ENCODE results near the gene F10.

The F10 gene

DNA sequence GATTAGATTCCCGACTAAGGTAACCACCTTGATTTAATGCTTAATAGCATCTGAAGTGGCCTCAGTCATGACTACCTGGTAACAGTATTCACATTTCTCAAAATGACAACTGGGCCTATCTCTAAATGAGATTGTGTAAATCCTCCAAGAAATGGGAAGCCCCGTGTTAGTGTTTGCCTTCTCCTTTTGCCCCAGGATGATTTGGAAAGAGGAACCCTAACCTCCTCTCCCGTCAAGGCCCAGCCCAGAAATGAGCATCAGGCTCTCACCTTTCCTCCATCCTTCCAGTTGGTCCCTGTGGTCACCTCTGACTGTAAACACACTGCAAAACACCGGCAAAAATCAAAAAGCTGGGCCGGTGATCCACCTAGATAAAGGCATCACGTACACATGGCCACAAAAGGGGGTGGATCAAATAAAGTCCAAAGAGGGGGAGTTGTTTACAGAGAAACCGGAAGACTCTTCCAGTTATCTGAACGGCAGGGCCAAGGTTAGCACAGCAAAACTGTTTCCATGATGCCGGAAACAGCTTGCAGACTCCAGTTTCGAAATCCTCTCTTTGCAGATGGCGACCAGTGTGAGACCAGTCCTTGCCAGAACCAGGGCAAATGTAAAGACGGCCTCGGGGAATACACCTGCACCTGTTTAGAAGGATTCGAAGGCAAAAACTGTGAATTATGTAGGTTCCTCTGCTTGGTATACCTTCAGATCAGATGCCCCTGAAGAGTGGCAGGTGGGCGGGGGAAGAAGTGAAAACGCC, 16.4 kb downstream of the F10 start:
- DNase-seq (ENCODE audit: low spot score): no peak

DNA sequence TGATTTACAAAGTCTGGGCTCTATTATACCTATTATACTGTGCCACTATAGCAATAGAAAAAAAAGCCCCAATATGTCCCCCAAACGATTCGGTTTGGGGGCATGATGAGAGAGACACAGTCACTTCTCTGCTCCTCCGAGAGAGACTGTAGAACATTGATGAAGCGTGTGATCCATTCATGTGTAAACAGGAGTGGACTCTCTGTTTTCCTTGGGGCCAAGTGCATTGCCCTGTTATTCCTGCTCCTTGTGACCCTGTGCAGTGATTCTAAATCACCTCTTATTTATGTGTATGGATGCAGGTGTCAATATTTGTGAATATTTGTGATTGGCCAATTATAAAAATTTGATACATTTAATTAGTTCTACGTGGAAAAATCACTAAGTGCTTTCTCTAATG, 17.0 kb downstream of the F10 start:
- DNase-seq (ENCODE audit: low spot score): no peak

DNA sequence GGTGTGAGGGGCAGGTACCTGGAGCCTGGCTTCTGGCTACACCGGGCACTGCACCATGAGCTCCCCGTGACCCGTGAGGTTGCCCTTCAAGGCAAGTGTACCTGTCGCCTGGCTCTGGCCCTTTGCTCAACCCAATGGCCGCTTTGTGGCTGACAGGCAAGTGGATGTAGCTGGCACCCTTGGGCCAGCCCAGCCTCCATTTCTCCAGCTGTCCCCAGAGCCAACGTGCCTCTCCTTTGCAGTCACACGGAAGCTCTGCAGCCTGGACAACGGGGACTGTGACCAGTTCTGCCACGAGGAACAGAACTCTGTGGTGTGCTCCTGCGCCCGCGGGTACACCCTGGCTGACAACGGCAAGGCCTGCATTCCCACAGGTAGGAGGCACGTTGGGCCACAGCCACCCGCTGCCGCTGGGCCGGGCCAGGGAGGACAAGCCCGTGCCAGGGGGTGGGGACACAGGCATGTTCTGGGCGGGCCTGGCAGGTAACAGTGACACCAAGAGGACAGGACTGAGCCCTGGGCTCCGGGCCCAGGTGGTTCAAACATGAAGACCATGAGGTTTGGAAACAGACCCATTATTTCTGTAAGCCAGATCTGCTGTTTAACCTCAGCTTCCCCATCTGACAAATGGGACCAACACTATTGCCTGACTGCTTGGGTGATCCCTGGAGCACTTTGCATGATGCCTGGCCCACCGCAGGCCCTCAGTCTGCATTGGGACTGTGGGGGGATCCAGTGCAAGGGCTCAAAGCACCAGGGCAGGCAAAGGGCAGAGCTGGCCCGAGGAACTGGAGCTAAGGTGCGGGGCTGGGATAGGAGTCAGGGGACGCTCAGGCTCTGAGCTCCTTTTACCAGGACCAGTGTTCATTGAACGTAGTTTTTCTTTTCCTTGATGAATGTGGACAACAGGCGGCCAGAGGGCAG, 18.3 kb downstream of the F10 start:
- no peak for DNase-seq (ENCODE audit: low spot score)

DNA sequence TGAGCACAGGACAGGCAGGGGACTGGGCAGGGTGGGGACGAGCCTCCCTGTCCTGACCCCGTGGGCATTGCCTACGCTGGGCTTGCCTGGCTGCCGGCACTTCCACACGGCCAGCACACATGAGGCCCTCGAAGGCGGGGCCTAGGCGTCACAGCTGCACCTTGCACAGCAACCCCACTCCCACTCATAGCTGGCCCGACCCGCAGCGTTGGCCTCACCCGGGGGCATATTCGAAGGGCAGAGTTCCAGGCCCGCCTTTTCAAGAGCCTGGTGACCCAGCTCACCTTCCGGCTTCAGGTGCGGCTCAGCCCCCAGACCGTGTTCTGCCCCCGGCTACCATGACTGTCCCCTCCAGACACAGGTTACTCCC, 19.0 kb downstream of the F10 start:
- no peak for DNase-seq (ENCODE audit: low spot score)

DNA sequence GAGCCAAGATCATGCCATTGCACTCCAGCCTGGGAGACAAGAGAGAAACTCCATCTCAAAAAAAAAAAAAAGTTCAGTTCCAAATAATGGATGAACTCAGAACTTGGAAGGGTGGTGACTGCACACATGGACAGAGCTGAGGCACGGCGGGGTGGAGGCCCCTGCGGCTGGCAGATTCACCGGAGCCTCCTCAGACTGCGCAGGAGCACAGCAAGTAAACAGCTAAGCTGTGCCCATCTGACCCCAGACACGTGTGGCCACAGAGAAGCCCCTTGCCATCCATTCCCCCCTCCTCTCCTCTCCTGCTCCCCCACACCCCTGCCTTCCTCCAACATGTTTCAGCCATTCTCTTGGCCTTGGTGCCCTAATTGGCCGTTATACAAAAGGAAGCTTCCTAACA, 20.3 kb downstream of the F10 start:
- no peak for DNase-seq (ENCODE audit: low spot score)

DNA sequence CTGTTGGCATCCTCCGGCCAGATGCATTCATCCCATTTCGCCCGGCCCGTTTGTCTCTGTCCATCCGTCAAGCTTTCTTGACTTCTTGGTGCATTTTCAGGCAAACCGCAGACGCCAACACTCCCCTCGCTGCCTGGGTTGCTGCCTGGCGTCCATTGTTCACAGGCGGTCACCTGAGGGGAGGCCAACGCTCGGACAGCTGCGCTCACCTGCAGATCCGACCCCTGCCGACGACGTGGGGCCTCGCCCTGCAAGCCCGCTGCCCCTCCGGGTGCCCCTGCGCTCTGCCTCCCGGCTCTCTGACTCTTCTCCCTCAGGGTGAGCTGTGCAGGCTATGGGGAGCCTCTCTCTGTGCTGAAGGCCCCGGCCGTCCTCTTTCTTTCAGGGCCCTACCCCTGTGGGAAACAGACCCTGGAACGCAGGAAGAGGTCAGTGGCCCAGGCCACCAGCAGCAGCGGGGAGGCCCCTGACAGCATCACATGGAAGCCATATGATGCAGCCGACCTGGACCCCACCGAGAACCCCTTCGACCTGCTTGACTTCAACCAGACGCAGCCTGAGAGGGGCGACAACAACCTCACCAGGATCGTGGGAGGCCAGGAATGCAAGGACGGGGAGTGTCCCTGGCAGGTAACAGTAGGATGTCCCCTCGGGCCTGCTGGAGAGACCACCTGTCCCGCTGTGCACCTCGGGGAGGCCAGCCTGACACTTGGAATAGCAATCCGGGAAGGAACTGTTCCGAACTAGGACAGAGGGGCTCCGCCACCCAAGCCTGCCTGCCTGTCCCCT, 21.1 kb downstream of the F10 start:
- DNase-seq (ENCODE audit: low spot score): no peak

DNA sequence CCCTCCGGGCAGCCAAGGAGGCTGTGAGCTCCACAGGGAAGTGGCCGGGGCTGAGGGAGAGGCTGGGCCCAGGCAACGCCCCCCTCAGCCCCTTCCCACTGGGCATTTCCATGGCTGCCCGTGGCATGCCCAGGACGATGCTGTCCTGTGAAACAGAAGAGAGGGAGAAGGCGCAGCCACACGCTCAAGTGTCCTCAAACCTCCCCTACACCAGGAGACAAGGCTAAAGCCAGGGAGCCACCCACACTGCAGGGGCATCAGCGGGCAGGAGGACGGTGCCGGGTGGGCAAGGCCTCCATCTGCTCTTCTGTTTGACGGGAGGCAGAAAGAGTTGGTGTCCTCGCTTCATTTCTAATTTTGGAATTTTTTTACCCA, 21.6 kb downstream of the F10 start:
- DNase-seq (ENCODE audit: low spot score): no peak

DNA sequence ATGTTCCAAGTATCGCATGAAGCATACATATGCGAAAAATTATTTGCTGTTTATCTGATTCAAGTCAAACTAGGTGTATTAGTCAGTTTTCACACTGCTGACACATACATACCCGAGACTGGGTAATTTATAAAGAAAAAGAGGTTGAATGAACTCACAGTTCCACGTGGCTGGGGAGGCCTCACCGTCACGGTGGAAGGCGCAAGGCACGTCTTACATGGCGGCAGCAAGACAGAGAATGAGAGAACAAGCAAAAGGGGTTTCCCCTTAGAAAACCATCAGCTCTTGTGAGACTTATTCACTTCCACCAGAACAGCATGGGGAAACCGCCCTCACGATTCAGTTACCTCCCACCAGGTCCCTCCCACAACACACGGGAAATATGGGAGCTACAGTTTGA, 22.9 kb downstream of the F10 start:
- DNase-seq (ENCODE audit: low spot score): no peak

DNA sequence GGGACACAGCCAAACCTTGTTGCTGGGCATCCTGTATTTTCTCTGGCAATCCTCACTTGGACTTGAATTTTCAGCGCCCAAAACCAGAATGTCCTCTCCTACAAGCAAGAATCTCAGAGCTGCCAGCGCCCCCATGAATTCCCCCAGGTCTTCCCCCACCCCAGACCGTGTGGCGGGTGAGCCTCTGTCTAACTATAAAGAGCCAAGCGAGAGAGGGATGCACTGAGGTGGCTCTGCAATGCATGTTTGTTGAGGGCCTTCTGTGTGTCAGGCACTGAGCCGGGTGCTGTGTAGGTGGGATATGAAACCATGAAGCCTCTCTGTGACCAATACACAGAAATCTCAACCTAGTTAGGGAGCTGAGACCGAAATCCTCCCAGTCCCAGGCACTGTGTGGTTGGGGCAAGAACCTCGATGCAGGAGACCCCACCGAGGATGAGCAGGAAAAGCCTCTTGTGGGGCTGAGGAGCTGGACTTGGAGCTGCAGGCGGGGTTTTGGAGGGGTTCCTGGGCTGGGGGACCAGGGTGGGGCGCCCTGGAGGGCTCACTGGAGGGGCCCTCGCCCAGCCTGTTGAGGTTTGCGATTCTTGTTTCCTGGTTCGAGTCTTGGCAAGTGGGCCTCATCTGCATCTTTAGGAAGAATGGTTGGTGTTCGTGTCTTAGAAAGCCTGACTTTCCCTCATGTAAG, 23.5 kb downstream of the F10 start:
- DNase-seq (ENCODE audit: low spot score): no peak

DNA sequence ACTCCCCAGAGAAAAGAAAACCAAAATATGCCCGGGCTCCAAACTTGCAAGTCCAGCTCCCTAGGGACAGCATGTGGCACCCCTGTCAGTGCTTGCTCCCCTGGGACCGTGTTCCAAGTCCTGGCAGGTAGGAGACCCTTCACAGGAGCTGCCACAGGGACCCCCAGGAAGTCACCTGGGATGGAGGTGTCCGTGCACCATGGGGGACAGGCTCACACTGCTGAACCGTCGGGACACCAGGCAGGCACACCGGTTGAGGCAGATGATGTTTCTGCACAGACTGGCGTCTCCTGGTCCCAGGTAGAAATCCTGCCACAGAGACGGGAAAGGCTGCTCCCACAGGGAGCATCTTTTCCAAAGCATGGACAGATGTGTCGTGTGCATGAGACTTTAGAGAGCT, 24.2 kb downstream of the F10 start:
- DNase-seq (ENCODE audit: low spot score): no peak

DNA sequence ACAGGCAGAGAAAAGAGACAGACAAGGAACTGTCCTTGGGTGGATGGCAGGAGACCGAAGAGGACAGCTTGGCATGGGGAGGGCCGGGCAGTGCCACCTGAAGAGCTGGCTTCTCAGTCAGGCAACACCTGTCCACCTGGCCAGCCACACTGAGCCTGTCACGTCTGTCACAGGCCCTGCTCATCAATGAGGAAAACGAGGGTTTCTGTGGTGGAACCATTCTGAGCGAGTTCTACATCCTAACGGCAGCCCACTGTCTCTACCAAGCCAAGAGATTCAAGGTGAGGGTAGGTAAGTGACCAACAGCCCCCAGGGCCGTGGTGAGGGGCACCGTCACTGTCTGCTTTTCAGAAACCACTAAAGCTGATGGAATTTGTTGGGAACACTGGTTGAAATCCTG, 24.6 kb downstream of the F10 start:
- no peak for DNase-seq (ENCODE audit: low spot score)

DNA sequence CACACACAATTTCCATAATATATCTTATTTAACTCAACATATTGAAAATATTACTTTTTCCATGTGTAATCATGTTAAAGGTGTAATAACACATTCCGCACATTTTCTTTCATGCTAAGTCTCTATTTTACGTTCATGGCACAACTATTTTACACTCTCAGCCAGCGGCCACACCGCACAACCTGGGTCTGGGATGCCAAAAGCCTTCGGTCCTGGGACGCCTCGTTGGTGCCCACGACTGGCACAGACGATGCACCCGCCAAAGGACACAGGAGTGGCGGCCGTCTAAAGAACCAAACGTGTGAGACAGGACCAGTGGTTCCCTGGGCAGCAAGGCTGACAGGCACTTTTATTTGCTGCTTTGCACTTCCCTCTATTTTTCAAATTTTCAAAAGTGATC, 25.8 kb downstream of the F10 start:
- DNase-seq (ENCODE audit: low spot score): no peak

DNA sequence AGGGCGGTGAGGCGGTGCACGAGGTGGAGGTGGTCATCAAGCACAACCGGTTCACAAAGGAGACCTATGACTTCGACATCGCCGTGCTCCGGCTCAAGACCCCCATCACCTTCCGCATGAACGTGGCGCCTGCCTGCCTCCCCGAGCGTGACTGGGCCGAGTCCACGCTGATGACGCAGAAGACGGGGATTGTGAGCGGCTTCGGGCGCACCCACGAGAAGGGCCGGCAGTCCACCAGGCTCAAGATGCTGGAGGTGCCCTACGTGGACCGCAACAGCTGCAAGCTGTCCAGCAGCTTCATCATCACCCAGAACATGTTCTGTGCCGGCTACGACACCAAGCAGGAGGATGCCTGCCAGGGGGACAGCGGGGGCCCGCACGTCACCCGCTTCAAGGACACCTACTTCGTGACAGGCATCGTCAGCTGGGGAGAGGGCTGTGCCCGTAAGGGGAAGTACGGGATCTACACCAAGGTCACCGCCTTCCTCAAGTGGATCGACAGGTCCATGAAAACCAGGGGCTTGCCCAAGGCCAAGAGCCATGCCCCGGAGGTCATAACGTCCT, 26.4 kb downstream of the F10 start:
- DNase-seq (ENCODE audit: low spot score): no peak

DNA sequence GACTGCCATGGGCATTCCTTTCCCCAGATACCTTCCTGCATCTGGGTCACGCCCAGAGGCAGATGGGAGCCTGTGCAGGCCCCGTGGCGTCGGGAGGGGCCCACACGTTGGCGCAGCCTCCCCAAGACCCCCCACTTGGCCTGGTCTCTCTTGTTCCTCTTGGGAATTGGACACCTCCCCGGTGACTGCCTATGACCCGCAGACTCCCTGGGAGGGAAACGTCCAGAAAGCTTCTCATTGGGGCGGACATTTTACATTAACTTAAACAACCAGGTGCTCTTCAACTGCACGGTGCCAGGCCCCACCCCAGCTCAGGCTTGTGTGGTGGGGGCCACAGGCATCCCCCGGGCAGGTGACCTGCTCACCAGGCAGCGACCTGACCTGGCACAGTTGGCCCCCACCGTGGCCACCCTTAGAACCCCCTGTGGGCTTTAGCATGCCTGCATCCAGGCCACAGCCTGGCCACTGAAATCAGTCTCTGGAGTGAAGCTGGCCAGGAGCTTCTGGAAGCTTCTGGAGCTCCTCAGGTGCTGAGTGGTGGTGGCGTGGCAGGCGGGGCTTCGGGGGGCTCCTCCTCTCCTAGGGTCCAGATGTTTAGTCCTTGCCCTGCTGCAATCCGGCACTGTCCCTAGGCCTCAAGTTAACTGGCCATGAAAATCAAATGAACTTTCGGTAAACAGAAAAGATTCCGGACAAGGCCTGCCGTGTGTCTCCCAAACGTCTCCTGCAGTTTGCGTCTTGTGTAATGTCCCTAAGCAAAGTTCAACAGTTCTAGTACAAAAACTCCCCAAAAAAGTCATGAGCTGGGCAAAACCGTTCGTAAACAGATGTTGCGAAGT, 27.3 kb downstream of the F10 start:
- DNase-seq (ENCODE audit: low spot score): no peak

DNA sequence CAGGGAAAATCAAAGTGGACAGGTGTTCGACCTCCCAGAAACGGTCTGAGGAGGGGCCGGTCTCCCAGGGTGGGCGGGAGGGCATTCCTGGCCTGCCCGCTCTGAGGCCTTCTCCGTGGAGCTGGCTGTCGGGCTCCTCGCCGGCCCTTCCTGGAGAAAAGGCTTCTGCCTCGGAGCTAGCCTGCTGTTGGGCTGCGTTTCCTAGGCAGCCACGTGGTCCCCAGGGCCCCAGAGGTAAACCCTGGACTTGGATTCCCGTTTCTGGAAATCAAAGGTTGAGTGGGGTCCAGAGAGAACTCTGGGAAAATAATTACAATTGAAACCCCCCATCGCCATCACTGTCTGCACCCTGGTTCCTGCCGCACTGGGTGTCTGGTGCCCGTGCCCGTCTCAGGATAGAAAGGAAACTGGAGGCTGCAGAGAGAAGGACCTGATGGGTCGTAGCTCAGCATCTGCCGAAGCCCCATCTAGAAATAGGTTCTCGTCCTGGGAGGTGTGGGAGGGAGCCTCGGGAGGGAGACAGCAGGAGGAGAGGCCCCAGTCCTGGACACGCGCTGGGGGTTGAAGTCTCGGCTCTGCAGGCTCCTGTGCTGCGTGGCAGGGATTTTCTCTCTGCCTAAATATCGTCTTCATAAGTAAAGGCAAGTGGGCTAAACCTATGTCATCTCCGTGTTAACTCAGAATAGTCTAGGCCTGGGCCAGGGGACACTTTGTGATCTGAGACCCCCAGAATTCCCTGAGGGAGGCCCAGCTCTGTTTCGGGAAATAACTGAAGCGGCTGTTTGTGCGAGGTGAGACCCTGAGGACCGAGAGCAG, 28.2 kb downstream of the F10 start:
- no peak for DNase-seq (ENCODE audit: low spot score)

DNA sequence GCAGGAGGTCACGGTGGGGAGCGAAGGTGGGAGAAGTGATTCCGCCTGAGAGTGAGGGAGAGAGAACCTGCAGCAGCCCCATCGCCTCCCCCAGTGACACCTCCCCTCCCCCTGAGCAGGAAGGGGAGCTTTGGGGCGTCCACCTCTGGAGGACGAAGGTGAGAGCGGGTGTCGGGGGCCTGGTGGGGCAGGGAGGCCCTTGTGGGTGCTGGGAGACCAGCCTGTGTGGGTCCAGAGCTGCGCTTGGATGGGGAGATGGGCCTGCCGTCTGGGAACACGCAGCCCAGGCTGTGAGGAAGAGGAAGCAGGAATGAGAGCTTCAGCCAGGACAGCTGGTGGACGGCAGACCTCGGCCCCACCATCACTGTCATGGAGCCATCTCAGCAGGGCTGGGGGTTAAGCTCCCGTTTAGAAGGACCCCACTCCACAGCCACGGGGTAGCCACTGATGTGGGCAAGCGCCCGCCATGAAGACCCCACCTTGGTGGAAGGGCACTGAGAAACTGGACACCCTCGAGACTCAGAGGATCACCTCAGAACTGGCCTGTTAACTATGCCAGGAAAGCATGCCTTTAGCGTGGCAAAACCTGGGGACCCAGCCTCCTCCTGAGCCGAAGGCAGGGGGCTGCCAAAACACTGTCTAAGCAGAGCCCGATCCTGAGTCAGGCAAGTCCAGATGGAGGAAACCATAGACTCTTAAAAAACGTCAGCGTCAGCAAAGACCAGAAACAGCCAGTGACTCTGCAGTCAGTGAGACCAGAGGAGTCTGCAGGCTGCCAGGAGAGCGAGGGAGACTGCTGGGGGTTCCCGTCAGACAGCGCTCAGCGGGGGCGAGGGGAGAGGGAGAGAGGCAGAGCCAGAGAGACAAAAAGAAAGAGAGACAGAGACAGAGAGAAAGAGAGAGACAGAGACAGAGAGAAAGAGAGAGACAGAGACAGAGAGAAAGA, 29.4 kb downstream of the F10 start:
- DNase-seq (ENCODE audit: low spot score): peak; percentile 45

DNA sequence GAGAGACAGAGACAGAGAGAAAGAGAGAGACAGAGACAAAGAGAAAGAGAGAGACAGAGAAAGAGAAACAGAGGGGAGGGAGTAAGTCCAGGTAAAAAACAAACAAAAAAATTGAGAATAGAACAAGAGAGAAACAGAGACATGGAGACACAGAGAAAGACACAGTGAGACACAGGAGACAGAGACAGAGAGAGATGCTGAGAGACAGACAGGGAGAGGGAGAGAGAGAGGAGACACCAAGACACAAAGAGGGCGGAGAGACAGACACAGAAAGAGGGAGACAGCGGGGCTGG, 30.0 kb downstream of the F10 start:
- no peak for DNase-seq (ENCODE audit: low spot score)

DNA sequence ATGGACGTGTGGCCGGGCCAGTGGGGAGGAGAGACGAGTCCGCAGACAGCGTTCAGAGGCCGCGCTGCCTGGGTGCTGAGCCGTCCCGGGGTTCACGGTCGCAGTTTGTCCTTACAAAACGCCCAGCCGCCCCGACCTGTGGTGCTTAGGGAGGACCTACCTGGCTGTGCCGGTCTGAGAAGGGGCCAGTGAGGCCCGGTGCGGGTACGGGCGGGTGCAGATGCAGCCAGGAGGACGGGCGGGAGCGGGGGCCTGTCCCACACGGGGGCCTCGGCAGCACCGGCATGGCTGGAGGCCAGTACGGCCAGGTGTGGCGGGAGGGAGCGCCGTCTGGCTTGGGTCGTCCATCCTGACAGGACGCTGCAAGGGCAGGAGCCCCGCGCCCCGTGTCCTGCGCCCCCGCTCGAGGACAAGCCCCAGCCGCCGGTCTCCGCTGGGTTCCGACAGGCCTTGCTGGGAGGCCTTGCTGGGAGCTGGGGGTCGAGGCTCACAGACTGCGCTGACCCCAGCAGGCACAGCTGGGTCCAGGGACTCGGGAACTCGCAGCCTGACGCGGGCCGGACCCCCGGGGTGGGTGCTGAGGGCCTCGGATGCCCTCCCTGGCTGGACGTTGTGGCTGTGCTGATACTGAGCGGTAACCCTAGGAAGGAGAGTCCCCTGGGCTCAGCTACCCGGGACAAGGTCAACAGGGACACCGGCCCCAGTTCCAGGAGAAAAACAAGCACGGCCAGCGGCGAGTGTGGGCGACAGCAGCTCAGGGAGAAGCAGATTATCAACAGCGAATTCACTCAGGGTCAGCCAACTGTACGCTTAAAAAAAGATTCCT, 30.6 kb downstream of the F10 start:
- DNase-seq (ENCODE audit: low spot score): peak; percentile 15
